ENCODE data around the gene PRMT2. TPM values are rescaled to one million over a fixed set of nuclear protein-coding genes. Genes with fewer than 3 reads are reported as not detected.
"Not testable (repeated sequence)": the region's sequence is repeated elsewhere in the genome, so short reads cannot be mapped to it uniquely, and the experiment has no call there.

PRMT2 gene
- total RNA-seq, 2 donors from 2014 or later: 60.2 to 67.9 TPM

- intact Hi-C loops (cut with DNase I): no loop called here
- ATAC-seq: no peak
- DNase-seq: no peak
These were observed 29.0 kb downstream of the PRMT2 start for GRCh38 chr21:46664316-46664995.

DNA sequence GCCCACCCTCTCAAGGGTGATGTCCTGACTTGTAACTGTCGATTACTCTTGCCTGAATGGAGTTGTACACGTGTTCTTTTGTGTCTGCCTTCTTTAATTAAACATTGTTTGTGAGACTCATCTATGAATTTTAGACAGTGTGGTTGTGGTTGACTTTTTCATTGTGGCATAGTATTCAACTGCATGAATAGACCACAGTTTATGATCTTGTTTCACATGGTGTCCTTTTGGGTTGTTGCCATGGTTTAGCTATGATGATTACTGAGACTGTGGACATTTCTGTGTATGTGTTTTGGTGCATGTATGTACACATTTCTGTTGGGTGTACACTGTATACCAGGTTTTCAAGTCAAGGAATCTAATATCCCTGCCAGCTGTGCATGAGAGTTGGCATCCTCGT lies 30.1 kb downstream of the PRMT2 start:
- DNase-seq (no peak), ATAC-seq (no peak)
- intact Hi-C loops (cut with DNase I): no loop called here

GRCh38 chr21:46666941-46667740 lies 31.7 kb downstream of the PRMT2 start:
- peak in 1 of 2 donors; percentile 23 for ATAC-seq
- intact Hi-C loops (cut with DNase I): no loop called here
- no peak for DNase-seq

- DNase-seq: no peak
- peak in 1 of 2 donors; percentile 60 for ATAC-seq
- intact Hi-C loops (cut with DNase I): no loop called here
These were observed 32.4 kb downstream of the PRMT2 start for GRCh38 chr21:46667741-46668380.

DNA sequence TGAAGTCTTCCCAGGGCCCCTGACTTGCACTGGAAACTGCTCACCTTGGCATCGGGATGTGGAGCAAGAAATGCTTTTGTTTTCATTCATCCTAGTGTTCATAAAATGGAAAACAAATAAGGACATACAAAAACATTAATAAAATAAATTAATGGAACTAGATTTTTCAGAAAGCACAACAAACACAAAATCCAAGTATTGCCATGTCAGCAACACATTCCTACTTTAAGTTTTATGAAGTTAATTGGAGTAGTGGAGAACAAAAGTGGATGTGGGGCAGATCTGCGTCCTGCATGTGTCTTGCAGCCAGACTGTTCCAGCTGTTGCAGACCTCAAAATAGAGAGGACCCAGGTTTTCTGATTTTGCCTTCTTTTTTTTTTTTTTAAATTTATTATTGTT lies 32.9 kb downstream of the PRMT2 start:
- intact Hi-C loops (cut with DNase I): no loop called here
- ATAC-seq (no peak), DNase-seq (no peak)

DNA sequence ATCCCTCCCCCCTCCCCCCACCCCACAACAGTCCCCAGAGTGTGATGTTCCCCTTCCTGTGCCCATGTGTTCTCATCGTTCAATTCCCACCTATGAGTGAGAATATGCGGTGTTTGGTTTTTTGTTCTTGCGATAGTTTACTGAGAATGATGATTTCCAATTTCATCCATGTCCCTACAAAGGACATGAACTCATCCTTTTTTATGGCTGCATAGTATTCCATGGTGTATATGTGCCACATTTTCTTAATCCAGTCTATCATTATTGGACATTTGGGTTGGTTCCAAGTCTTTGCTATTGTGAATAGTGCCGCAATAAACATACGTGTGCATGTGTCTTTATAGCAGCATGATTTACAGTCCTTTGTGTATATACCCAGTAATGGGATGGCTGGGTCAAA lies 33.4 kb downstream of the PRMT2 start:
- DNase-seq; intact Hi-C loops (cut with DNase I); ATAC-seq: not testable (repeated sequence)

DNA sequence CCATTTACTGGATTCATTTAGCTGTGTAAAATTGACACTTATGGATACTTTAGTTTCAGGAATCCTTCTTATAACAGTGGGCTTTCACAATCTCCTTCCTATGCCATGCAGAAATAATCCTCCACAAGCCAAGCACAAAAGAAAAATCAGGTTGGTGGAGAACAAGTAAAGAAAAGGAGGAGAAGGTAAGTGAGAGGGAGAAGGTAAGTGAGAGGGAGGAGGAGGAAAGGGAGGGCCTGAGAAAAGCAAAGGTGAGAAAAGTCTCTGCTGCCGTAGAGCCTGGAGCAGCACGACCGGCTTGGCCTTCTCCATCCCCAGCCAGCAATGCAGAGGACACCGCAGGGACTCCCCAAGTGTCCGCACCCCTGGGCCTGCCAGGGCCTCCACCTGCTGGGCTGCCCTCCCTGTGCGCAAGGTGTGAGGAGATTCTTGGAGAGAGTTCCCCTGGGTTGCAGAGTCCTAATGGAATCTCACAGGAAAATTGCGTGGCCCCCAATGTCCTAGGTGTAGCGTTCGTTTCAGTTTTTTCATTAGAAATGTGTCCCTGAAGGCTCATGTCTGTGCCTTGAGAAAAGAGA lies 39.0 kb downstream of the PRMT2 start:
- no peak for ATAC-seq

GRCh38 chr21:46675595-46676280 lies 40.3 kb downstream of the PRMT2 start:
- ATAC-seq: no peak
- intact Hi-C loops (cut with DNase I): no loop called here
- no peak for DNase-seq

More for the DNA sequence above, 39.0 kb downstream of the PRMT2 start:
- intact Hi-C loops (cut with DNase I): no loop called here
- DNase-seq: no peak

- ATAC-seq; DNase-seq; intact Hi-C loops (cut with DNase I): not testable (repeated sequence)
These were observed 41.1 kb downstream of the PRMT2 start for GRCh38 chr21:46676542-46676941.

DNA sequence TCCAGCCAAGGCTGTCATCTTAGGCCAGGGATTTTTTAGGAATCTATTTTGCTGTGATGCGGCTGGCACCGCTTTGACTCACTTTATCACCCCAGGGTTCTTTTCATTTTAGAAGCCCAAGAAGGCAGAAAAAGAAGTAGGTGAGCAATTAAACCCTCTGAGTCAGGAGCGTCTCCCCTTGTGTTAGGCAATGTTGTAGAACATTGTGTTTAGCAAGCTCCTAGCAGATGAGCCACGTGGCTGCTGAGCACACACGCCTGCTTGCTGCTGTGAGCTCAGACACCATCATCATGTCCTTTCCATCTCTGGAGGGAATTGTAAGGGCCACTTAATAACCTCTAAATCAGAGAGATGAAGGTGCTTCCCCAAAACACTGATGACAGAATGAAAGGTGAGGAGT lies 46.1 kb downstream of the PRMT2 start:
- ATAC-seq; DNase-seq; intact Hi-C loops (cut with DNase I): not testable (repeated sequence)

DNA sequence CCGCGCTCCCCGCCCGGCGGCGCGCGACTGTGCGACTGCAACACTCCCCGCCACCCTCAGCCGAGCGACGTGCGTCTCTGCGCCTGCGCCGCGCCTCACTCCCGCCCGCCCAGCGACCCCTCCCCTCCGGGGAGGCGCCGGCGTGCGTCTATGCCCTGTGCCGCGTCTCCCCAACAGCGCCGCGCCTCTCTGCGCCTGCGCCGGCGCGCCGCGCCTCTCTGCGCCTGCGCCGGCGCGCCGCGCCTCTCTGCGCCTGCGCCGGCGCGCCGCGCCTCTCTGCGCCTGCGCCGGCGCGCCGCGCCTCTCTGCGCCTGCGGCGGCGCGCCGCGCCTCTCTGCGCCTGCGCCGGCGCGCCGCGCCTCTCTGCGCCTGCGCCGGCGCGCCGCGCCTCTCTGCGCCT lies 63.2 kb downstream of the PRMT2 start:
- intact Hi-C loops (cut with DNase I); ATAC-seq; DNase-seq: not testable (repeated sequence)

DNA sequence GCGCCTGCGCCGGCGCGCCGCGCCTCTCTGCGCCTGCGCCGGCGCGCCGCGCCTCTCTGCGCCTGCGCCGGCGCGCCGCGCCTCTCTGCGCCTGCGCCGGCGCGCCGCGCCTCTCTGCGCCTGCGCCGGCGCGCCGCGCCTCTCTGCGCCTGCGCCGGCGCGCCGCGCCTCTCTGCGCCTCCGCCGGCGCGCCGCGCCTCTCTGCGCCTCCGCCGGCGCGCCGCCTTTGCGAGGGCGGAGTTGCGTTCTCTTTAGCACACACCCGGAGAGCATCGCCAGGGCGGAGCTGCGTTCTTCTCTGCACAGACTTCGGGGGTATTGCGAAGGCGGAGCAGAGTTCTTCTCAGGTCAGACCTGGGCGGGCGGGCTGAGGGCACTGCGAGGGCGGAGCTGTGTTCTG lies 63.6 kb downstream of the PRMT2 start:
- ATAC-seq; intact Hi-C loops (cut with DNase I); DNase-seq: not testable (repeated sequence)

Other genes with a start within 250 kb of the PRMT2 start
- gene DIP2A, start 176.8 kb upstream of the PRMT2 start, total RNA-seq: 10 to 100 TPM; 27.2 to 33.0 TPM
- 10 to 100 TPM; 12.8 to 41.0 TPM for gene S100B, start 30.6 kb upstream of the PRMT2 start, total RNA-seq

All from left cardiac atrium (tissue), 4 donors.